GM10248 (cell line): ENCODE measurements around the gene SIGLEC6.
A peak's percentile ranks its signal among the peaks of the same experiment; 100 is the strongest.

ENCODE experiments used
- CTCF ChIA-PET: fragments of 300-600 bp; sonication (Branson Sonifier 250); formaldehyde crosslinking; extraction: SDS; loops from one replicate; lab custom pipeline; 2021; ENCODE audit warnings: antibody characterized with exemption; lab: Yijun Ruan, JAX
- POLR2A ChIA-PET: fragments of 350-650 bp; sonication (Branson Sonifier 250); formaldehyde crosslinking; extraction: SDS; loops from one replicate; lab custom pipeline; 2020; ENCODE audit warnings: antibody characterized with exemption; lab: Yijun Ruan, JAX
- DNase-seq: peaks from one replicate; pipeline ENCODE4 v3.0.0; 2012; ENCODE audit errors: extremely low spot score
- CTCF ChIP-seq: IDR thresholded peaks from 2 replicates; pipeline ENCODE4 v1.5.1; 2012; ENCODE audit warnings: mild to moderate bottlenecking, low read depth; ENCODE audit errors: extremely low read depth, missing control alignments, control extremely low read depth

SIGLEC6 gene

GRCh38 chr19:51531349-51532315 is at the start of gene SIGLEC6:
Gene SIGLEC6, minus strand, starts transcription at chr19:51531670. Its CDS starts 22 bp downstream, at chr19:51531648.
- POLR2A ChIA-PET = no interaction called here
- peak; percentile 81 for DNase-seq
- no peak for TF ChIP-seq CTCF
- CTCF ChIA-PET = interaction anchor here (1.0 to 9.6 kb wide), 6 partner anchors 9 to 130 kb away, joined by 3 to 60 read pairs (median 4); no protein-coding TSS in a partner anchor

GRCh38 chr19:51576850-51577249 is 45.4 kb upstream of the SIGLEC6 start:
- no peak for DNase-seq
- POLR2A ChIA-PET = no interaction called here
- no peak for TF ChIP-seq CTCF
- CTCF ChIA-PET = interaction anchor here (1.0 to 1.3 kb wide), 2 partner anchors 32 to 80 kb away, joined by 3 to 4 read pairs; no protein-coding TSS in a partner anchor

GRCh38 chr19:51573331-51573730 is 41.9 kb upstream of the SIGLEC6 start:
- POLR2A ChIA-PET = no interaction called here
- DNase-seq = no peak
- TF ChIP-seq CTCF = no peak
- CTCF ChIA-PET = interaction anchor here (0.9 to 1.1 kb wide), 3 partner anchors 26 to 175 kb away, joined by 3 to 7 read pairs (median 4); no protein-coding TSS in a partner anchor

GRCh38 chr19:51572908-51573307 is 41.4 kb upstream of the SIGLEC6 start:
- no peak for DNase-seq
- TF ChIP-seq CTCF = no peak
- CTCF ChIA-PET = interaction anchor here (0.7 to 1.3 kb wide), 8 partner anchors 10 to 174 kb away, joined by 3 to 7 read pairs (median 3); no protein-coding TSS in a partner anchor
- POLR2A ChIA-PET = no interaction called here

GRCh38 chr19:51572410-51572809 is 40.9 kb upstream of the SIGLEC6 start:
- POLR2A ChIA-PET = no interaction called here
- TF ChIP-seq CTCF = no peak
- CTCF ChIA-PET = interaction anchor here (0.7 to 1.3 kb wide), 8 partner anchors 10 to 174 kb away, joined by 3 to 7 read pairs (median 3); no protein-coding TSS in a partner anchor
- peak; percentile 40 for DNase-seq

- POLR2A ChIA-PET = no interaction called here
- CTCF ChIA-PET = interaction anchor here (1.1 kb wide), 1 partner anchor 37 kb away, joined by 4 read pairs; no protein-coding TSS in a partner anchor
- no peak for DNase-seq
- TF ChIP-seq CTCF = no peak
Observed at GRCh38 chr19:51571599-51571998, 40.1 kb upstream of the SIGLEC6 start.
